ENCODE results near the gene CYTH3. TPM values are rescaled to one million over a fixed set of nuclear protein-coding genes. Genes with fewer than 3 reads are reported as not detected.

Gene CYTH3
- polyA plus RNA-seq, 2 of the 4 experiments (the other 2 are of a cell fraction), result 18.6 to 24.2 TPM

DNA sequence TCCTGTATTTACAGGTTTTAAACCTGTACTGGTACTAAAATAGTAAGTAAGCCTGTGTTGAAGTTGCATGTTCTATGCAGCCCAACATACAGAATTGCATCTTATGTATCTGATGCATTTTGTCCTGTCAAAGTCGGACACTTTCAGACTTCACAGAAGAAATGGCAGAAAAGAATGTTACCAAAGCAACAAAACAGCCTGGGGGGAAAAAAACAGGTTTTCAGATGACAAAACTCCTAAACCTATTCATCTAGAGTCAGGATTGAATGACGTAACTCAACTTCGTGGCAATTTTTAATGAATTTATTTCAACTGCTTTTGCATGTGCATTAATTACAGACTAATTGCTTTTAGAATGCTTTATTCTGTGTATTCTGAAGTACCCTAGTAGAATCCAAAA, 28.4 kb downstream of the CYTH3 start:
- H3K27ac ChIP-seq, result no peak overlapping the region
- ATAC-seq (no peak), DNase-seq (ENCODE audit: low read depth in 1 of 2, low spot score in 1 of 2) (no peak), FAIRE-seq (no peak)
- no peak for TF ChIP-seq MAZ (IDR thresholded peaks at IDR 0.05; ENCODE audit: borderline replicate concordance, low read depth, low read length)
- TF ChIP-seq, protein P1, sequence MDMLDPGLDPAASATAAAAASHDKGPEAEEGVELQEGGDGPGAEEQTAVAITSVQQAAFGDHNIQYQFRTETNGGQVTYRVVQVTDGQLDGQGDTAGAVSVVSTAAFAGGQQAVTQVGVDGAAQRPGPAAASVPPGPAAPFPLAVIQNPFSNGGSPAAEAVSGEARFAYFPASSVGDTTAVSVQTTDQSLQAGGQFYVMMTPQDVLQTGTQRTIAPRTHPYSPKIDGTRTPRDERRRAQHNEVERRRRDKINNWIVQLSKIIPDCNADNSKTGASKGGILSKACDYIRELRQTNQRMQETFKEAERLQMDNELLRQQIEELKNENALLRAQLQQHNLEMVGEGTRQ (IDR thresholded peaks at IDR 0.05), result no peak
- TF ChIP-seq HOXA7 (CRISPR knock-in tag; IDR thresholded peaks at IDR 0.05), result no peak
- no peak for TF ChIP-seq POLR2AphosphoS2 (conservative IDR thresholded peaks at IDR 0.05; ENCODE audit: low read length)
- TF ChIP-seq CHD2 (IDR thresholded peaks at IDR 0.05; ENCODE audit: low read length, partially characterized antibody), result no peak
- TF ChIP-seq, protein P2, sequence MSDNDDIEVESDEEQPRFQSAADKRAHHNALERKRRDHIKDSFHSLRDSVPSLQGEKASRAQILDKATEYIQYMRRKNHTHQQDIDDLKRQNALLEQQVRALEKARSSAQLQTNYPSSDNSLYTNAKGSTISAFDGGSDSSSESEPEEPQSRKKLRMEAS (IDR thresholded peaks at IDR 0.05), result no peak
- TF ChIP-seq, protein P3, sequence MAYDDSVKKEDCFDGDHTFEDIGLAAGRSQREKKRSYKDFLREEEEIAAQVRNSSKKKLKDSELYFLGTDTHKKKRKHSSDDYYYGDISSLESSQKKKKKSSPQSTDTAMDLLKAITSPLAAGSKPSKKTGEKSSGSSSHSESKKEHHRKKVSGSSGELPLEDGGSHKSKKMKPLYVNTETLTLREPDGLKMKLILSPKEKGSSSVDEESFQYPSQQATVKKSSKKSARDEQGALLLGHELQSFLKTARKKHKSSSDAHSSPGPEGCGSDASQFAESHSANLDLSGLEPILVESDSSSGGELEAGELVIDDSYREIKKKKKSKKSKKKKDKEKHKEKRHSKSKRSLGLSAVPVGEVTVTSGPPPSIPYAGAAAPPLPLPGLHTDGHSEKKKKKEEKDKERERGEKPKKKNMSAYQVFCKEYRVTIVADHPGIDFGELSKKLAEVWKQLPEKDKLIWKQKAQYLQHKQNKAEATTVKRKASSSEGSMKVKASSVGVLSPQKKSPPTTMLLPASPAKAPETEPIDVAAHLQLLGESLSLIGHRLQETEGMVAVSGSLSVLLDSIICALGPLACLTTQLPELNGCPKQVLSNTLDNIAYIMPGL (CRISPR knock-in tag; IDR thresholded peaks at IDR 0.05; ENCODE audit: borderline replicate concordance), result no peak
- no peak for TF ChIP-seq EHF (CRISPR knock-in tag; IDR thresholded peaks at IDR 0.05)
- no peak for TF ChIP-seq EHMT2 (IDR thresholded peaks at IDR 0.05; ENCODE audit: low read depth)
- no peak for TF ChIP-seq NPAS2 (CRISPR knock-in tag; IDR thresholded peaks at IDR 0.05; ENCODE audit: borderline replicate concordance)
- TF ChIP-seq PHF8 (IDR thresholded peaks at IDR 0.05; ENCODE audit: borderline replicate concordance, low read depth), result no peak
- no peak for TF ChIP-seq RARB (CRISPR knock-in tag; IDR thresholded peaks at IDR 0.05)
- TF ChIP-seq MAFK (IDR thresholded peaks at IDR 0.05; ENCODE audit: partially characterized antibody), result no peak
- no peak for TF ChIP-seq PBX3 (IDR thresholded peaks at IDR 0.05)
- no peak for TF ChIP-seq TP53 (CRISPR knock-in tag; IDR thresholded peaks at IDR 0.05)
- WGBS (ENCODE audit: missing lambda C conversion rate), result 88% methylated on average over 3 of the region's 3 CpGs
- no peaks in the 10 kb centered on the region for H3K9me3 ChIP-seq
- no peak overlapping the region for H3K4me3 ChIP-seq
- peaks cover 24% of the 10 kb centered on the region for H3K4me1 ChIP-seq
- CTCF ChIA-PET, result no interaction called here
- H3K4me2 ChIP-seq, result no peak overlapping the region
- POLR2A ChIA-PET, result no interaction called here

DNA sequence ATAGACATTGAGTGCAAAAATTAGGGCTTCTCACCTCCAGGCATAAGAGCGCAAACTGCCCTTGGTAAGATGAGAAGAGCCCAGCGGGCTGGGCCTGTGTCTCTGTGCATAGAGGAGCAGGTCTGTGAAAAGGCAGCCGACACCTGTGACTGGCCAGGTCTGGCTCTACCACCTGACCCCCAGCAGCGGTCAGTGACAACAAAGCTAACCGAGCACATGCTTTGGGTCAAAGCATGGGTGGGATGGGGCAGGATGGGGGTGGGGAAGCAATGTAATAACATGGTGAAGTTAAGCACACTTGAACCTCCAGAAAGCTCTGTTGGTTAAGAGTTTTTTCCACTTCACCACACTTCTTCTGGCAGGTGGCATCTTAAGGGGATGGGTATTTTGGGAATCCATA, 29.3 kb downstream of the CYTH3 start:
- ChIA-PET POLR2A (no interaction called here), CTCF (interaction anchor here (0.8 to 0.9 kb wide), 2 partner anchors 10 to 35 kb away, joined by 3 to 4 read pairs; no protein-coding TSS in a partner anchor)
- ATAC-seq, result no peak
- Histone ChIP-seq H3K4me2 (no peak overlapping the region), H3K27ac (no peak overlapping the region), H3K4me3 (no peak overlapping the region), H3K9me3 (no peaks in the 10 kb centered on the region), H3K4me1 (peaks cover 20% of the 10 kb centered on the region)
- WGBS (ENCODE audit: missing lambda C conversion rate), result 98% methylated on average over 5 of the region's 5 CpGs
- DNase-seq (ENCODE audit: low read depth in 1 of 2, low spot score in 1 of 2), result no peak
- no peak for FAIRE-seq
- TF ChIP-seq E2F6 (IDR thresholded peaks at IDR 0.05; ENCODE audit: borderline replicate concordance, low read depth) (no peak), PHF8 (IDR thresholded peaks at IDR 0.05; ENCODE audit: borderline replicate concordance, low read depth) (no peak), PBX3 (IDR thresholded peaks at IDR 0.05) (no peak), POLR2A (IDR thresholded peaks at IDR 0.05; ENCODE audit: low read length) (no peak), GATA3 (IDR thresholded peaks at IDR 0.05; ENCODE audit: borderline replicate concordance) (no peak), HDAC2 (IDR thresholded peaks at IDR 0.05) (no peak), BCL3 (IDR thresholded peaks at IDR 0.05) (no peak), EHMT2 (IDR thresholded peaks at IDR 0.05; ENCODE audit: low read depth) (no peak), CEBPB (IDR thresholded peaks at IDR 0.05) (no peak), SREBF2 (IDR thresholded peaks at IDR 0.05) (no peak), MAFK (IDR thresholded peaks at IDR 0.05; ENCODE audit: partially characterized antibody) (no peak), ZSCAN20 (CRISPR knock-in tag; IDR thresholded peaks at IDR 0.05) (no peak)
- TF ChIP-seq, protein P1 (IDR thresholded peaks at IDR 0.05), result no peak

All from A549 (cell line).